GM19467 (cell line): Measurements from ENCODE around the gene PCYT2.

ENCODE experiments used
- ATAC-seq: cut with Tn5 transposase; IDR thresholded peaks from one replicate; pipeline ENCODE4 v1.9.1; 2021; ENCODE audit warnings: mild to moderate bottlenecking, moderate library complexity; ENCODE audit not compliant: unreplicated experiment

Gene PCYT2

DNA sequence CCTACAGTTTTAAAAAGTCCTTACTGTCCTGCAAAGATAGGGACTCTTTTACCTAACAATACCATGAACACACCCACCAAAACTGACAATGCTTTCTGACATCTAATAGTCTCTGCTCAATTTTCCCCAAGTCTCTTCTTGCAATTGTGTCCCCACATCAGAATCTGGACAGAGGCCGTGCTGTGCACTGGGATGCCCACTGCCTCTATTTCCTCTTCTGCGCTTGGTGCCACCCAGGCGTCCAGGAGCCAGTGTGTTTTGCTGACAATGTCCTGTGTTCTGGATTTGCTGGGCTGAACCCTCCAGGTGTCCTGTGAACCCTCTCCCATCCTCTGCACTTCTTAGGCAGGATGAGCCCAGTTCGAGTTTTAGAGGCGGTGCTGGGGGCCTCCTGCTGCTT is 33.6 kb downstream of the PCYT2 start:
- ATAC-seq: no peak

DNA sequence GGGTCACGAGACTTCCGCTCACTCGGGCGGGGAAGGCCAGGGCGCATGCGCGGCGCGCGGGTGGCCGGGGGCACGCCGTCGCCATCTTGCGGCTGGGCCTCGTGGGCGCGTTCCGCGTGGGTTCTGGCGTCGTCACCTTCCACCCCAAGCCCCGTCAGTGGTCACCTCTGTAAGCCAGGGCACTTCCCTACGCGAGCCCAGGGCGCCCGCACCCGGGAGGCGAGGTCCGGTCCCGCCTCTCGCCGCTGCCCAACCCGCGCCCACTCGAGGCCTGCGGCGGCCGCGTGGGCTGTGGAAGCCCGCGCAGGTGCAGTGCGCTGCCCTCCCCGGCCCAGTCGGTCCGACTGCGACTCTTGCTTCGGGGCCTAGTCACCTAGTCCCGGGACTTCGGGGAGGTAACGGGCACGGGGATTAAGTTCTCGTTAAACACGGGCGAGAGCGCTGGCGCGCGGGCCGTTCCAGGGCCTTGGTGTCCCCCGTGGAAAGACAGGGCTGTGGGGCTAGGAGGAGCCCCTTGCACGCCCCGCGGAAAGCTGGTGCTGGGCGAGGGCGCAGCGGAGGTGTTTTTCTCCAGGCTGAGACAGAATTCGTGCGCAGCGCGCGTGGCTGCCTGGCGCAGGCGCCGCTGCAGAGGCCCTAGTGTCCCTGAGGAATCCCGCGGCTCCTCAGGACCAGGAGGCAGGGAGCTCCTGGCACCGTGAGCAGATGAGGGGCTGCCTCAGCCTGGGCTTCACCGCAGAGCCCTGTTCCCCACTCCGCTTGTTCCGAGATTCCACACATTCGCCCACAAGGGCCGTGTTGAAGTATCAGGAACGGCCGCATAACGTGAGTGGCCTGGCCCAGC is 39.6 kb downstream of the PCYT2 start:
- peak; percentile 34 for ATAC-seq

- peak; percentile 7 for ATAC-seq
Measured at GRCh38 chr17:81870981-81871386, 40.2 kb downstream of the PCYT2 start, which contains the start of gene ARHGDIA. TSS of gene ARHGDIA (minus strand) at chr17:81871337. CDS start at chr17:81869930, 1,407 bp downstream.

DNA sequence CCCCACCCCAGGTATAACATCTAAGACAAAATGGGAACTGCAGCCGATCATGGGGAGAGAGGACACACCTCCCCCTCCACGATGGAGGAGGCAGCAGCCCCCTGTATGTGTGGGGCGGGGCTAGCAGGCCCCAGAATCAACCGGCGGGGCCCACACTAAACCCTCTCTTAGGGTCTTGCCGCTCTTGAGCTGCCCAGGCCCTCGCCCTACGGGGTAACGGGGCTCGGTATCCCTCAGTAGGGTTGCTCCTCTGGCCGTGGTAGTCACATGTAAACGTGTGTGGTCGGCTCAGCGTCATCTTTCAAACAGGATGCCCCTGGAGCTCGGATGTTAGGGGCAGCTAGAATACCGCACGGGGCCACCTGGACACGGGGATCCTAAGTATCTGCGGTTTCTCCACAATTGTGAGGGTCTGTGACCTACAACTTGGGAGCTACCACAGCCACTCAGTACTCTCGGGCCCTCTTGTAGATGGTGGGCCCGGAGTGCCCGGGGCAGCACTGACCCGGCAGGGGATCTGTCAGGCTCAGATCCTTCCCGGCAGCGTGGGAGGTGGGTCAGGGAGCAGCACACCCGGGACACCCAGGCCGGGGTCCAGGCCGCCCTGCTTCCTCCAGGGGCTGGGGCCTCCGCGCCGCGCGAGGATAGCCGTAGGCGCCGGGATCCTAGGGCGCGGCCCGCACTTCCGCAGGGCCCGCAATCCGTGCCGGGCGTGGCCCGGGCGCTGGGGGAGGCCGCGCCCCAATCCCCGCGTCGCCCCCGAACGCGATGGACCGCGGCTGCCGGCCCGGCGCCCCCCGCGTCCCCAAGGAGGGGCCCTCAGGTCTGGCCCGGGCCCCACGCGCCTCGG is 40.8 kb downstream of the PCYT2 start:
- ATAC-seq: peak; percentile 16

DNA sequence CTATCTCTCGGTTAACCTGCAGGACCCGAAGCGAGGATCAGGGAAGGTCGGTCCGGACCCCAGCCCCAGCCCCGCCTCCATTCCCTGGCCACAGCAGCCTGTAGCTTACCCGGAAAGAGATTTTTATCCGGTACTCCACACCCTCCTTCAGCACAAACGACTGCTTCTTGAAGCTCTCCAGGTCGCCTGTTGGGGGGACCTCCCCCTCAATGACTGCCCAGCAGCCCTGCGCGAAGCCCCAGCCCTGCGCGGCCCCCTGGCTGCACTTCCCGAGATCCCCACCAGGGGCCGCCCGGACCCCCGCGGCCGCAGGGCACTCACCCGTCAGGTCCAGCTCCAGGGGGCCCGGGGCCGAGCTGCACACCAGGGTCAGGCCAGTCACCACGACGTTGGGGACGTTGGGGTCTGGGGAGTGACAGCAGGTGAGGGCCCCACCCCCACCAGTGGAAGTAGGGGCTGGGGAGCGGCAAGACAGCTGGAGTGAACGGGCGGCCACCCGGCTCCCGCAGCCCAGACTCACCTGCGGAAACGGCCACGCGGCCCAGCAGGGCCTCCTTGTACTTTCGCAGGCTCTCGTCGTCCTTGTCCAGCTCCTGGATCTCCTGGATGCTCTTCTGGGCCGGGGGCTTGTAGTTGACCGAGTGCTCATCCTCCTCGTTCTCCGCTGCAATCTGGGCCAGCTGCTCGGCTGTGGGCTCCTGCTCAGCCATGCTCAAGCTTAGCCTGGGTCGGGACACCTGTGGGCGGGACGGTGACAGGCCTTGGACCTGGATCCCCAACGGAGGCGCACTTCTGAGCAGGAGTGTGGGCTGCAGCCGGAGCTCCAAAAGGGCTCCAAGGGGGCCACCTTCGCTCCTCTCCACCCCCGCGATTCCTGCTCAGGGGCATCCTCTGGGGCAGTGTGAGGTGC is 41.7 kb downstream of the PCYT2 start:
- ATAC-seq: no peak

GRCh38 chr17:81868674-81869220 is 42.5 kb downstream of the PCYT2 start:
- ATAC-seq: no peak

DNA sequence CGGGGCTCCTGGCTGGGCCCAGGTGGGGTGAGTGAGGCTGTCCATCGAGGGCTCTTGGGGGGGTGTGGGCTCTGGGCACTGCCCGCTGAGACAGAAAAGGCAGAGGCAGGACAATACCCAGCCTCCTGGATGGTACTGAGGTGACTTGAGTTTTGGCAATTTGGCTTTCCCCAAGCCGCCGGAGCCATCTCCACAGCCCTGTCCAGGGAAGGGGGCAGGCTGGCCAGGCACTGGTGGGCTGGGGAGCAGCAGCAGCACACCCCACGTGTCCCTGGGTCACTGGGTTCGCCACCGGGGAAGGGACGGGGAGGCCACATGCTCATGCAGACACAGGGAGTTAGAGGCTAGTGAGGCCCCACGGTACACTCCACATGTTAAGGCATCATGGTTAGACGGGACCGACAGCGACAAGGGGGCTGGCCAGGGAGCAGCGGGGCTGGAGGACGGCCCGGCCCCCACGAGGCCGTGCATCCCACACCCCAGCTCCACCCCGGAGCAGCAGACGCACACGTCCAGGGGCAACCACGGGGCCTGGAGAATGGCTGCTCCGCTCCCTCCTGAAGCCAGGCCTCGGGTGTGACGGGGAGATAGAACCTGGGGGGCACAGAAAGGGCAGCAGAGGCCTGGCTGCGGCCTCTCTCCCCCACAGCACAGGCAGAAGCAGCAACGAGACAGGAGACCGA is 43.1 kb downstream of the PCYT2 start:
- ATAC-seq: no peak

DNA sequence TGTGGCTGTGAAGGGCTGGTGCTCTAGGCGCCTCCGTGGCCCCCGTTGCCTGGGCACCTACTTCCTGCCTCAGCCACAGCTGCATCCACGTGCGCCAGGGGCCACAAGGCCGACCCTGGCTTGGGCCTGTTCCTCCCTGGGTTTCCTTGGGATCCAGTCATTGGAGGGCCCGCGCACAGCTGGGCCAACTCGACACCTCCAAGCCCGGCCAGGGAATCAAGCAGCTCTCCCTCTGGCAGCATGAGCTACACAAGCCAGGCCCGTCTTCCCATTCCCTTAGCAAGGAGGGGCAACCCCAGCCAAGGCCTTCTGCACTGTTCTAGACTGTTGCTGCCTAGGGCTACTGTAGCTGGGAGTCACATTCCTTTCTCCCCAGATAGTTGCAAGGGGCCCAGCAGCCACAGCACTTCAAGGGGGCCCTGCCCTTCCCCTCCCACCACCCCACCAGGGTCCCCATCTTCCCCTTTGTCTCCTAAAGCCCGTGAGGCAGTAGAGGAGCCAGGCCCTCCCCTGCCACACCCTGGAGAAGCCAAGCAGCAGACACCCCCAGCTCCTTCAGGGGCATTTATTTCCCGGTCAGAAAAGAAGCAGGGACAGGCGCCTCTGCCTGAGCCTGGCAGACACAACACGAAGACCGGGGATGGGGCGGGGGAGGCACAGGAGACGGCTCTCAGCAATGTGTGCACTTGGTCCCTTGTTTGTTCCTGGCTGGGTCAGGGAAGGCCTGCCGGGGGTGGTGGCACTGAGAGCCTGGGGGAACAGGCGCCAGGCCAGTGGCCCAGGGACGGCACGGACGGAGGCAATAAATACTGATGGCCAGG is 43.8 kb downstream of the PCYT2 start:
- no peak for ATAC-seq

GRCh38 chr17:81866440-81867169 is 44.6 kb downstream of the PCYT2 start:
- ATAC-seq: no peak

GRCh38 chr17:81865733-81866439 is 45.3 kb downstream of the PCYT2 start:
- no peak for ATAC-seq

GRCh38 chr17:81865358-81865732 is 45.9 kb downstream of the PCYT2 start:
- no peak for ATAC-seq

- no peak for ATAC-seq
Measured at GRCh38 chr17:81863833-81864768, 47.1 kb downstream of the PCYT2 start.

GRCh38 chr17:81863123-81863675 is 48.0 kb downstream of the PCYT2 start:
- ATAC-seq: no peak

- peak; percentile 77 for ATAC-seq
Measured at GRCh38 chr17:81860756-81861568, 50.2 kb downstream of the PCYT2 start.

GRCh38 chr17:81859906-81860755 is 51.1 kb downstream of the PCYT2 start, which contains the start of gene P4HB:
TSS of gene P4HB (minus strand) at chr17:81860535. CDS start at chr17:81860471, 64 bp downstream.
- peak; percentile 73 for ATAC-seq
